Activated CD8-positive, alpha-beta memory T cell treated with anti-CD3 and anti-CD28 coated beads, Interleukin-2, amount 10 ng/mL, durations not matched to agents 7 days and 5 days (primary cell): ENCODE results near the gene STOM. TPM values are rescaled to one million over a fixed set of nuclear protein-coding genes. Genes with fewer than 3 reads are reported as not detected.

Experiments used
- ATAC-seq: fragments of 150-1000 bp; cut with Tn5 transposase; one replicate; pipeline ENCODE4 v1.10.0; 2021; ENCODE audit warnings: moderate library complexity
- CTCF ChIA-PET: fragments of 350-600 bp; sonication (Branson Sonifier 250); formaldehyde crosslinking; loops from one replicate; lab custom pipeline; 2021; ENCODE audit warnings: antibody characterized with exemption; lab: Charles Lee
- DNase-seq: peaks from one replicate; pipeline ENCODE4 v3.0.0-alpha.2; 2020
- H3K27ac Mint-ChIP-seq: one replicate; pipeline ENCODE4 v1.8.0; 2021; ENCODE audit warnings: mild to moderate bottlenecking, mixed read lengths
- H3K27me3 Mint-ChIP-seq: one replicate; pipeline ENCODE4 v1.8.0; 2021; ENCODE audit warnings: mixed read lengths
- H3K36me3 Mint-ChIP-seq: one replicate; pipeline ENCODE4 v1.8.0; 2021; ENCODE audit warnings: mild to moderate bottlenecking, mixed read lengths
- H3K4me1 Mint-ChIP-seq: one replicate; pipeline ENCODE4 v1.8.0; 2021; ENCODE audit warnings: mixed read lengths
- H3K4me3 Mint-ChIP-seq: one replicate; pipeline ENCODE4 v1.8.0; 2021; ENCODE audit warnings: mild to moderate bottlenecking, moderate library complexity, mixed read lengths
- H3K9me3 Mint-ChIP-seq: one replicate; pipeline ENCODE4 v1.8.0; 2022; ENCODE audit warnings: low read depth, mixed read lengths
- total RNA-seq, 2 experiments: library from RNA; stranded (reverse); gene quantifications; one replicate each; pipeline ENCODE4 v1.2.3, GENCODE V29; 2021

The STOM gene
- total RNA-seq, 2 experiments from 2014 or later, result 93.1 to 131 TPM

GRCh38 chr9:121353241-121354061, 16.6 kb downstream of the STOM start:
- Mint-ChIP-seq H3K36me3 (peaks cover 65% of the 10 kb centered on the region), H3K27me3 (no peaks in the 10 kb centered on the region), H3K27ac (peak overlapping the region; percentile 96), H3K4me1 (peaks cover 70% of the 10 kb centered on the region), H3K4me3 (peak overlapping the region; percentile 54), H3K9me3 (no peaks in the 10 kb centered on the region)
- peak; percentile 92 for DNase-seq
- CTCF ChIA-PET, result interaction anchor here (0.7 to 3.2 kb wide), 14 partner anchors 9 to 144 kb away, joined by 3 to 35 read pairs (median 3); no protein-coding TSS in a partner anchor
- peak; percentile 90 for ATAC-seq

- CTCF ChIA-PET, result interaction anchor here (0.9 to 1.6 kb wide), 4 partner anchors 16 to 31 kb away, joined by 3 to 6 read pairs (median 4); no protein-coding TSS in a partner anchor
- Mint-ChIP-seq H3K4me3 (no peak overlapping the region), H3K9me3 (no peaks in the 10 kb centered on the region)
Observed at GRCh38 chr9:121350993-121351561, 19.0 kb downstream of the STOM start.

GRCh38 chr9:121350036-121350435, 20.0 kb downstream of the STOM start:
- Mint-ChIP-seq H3K27me3 (no peaks in the 10 kb centered on the region), H3K27ac (no peak overlapping the region), H3K4me1 (peaks cover 57% of the 10 kb centered on the region), H3K4me3 (no peak overlapping the region), H3K9me3 (no peaks in the 10 kb centered on the region), H3K36me3 (peaks cover 72% of the 10 kb centered on the region)
- DNase-seq, result no peak
- ATAC-seq, result no peak
- CTCF ChIA-PET, result interaction anchor here (1.2 to 1.6 kb wide), 3 partner anchors 8 to 49 kb away, joined by 3 to 5 read pairs (median 4); no protein-coding TSS in a partner anchor

More at GRCh38 chr9:121350993-121351561, 19.0 kb downstream of the STOM start:
- H3K4me1 Mint-ChIP-seq, result peaks cover 61% of the 10 kb centered on the region
- ATAC-seq (no peak), DNase-seq (no peak)
- H3K36me3 Mint-ChIP-seq, result peaks cover 72% of the 10 kb centered on the region
- peak overlapping the region; percentile 25 for H3K27ac Mint-ChIP-seq
- no peaks in the 10 kb centered on the region for H3K27me3 Mint-ChIP-seq

GRCh38 chr9:121349009-121349408, 21.0 kb downstream of the STOM start:
- ATAC-seq (no peak), DNase-seq (no peak)
- no peak overlapping the region for H3K4me3 Mint-ChIP-seq
- peaks cover 74% of the 10 kb centered on the region for H3K36me3 Mint-ChIP-seq
- H3K4me1 Mint-ChIP-seq, result peaks cover 57% of the 10 kb centered on the region
- CTCF ChIA-PET, result interaction anchor here (1.0 to 7.0 kb wide), 4 partner anchors 10 to 50 kb away, joined by 3 to 49 read pairs (median 4); no protein-coding TSS in a partner anchor
- no peak overlapping the region for H3K27ac Mint-ChIP-seq
- H3K27me3 Mint-ChIP-seq, result no peaks in the 10 kb centered on the region
- H3K9me3 Mint-ChIP-seq, result no peaks in the 10 kb centered on the region

DNA sequence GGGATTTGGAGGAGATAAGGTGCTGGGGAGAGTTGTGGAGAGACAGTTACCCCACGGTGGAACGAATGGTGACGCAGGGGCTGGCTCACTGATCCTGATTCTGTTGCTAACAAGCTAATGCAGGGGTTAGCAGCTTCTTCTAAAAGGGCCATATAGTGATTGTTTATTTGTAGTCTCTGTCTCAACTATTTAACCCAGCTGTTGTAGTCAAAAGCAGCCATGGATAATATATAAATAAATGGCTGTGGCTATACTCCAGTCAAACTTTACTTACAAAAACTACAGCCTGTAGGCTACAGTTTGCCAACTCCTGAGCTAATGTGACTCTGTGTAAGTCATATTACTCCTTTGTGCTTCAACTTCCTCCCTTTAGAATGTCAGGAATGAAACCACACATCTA, 21.8 kb downstream of the STOM start:
- H3K36me3 Mint-ChIP-seq, result peaks cover 75% of the 10 kb centered on the region
- no peak overlapping the region for H3K27ac Mint-ChIP-seq
- no peak overlapping the region for H3K4me3 Mint-ChIP-seq
- peaks cover 54% of the 10 kb centered on the region for H3K4me1 Mint-ChIP-seq
- DNase-seq (no peak), ATAC-seq (no peak)
- CTCF ChIA-PET, result interaction anchor here (1.0 to 7.0 kb wide), 3 partner anchors 9 to 28 kb away, joined by 4 to 49 read pairs (median 4); no protein-coding TSS in a partner anchor
- no peaks in the 10 kb centered on the region for H3K27me3 Mint-ChIP-seq
- no peaks in the 10 kb centered on the region for H3K9me3 Mint-ChIP-seq

- Mint-ChIP-seq H3K27me3 (no peaks in the 10 kb centered on the region), H3K9me3 (no peaks in the 10 kb centered on the region), H3K4me1 (peaks cover 45% of the 10 kb centered on the region), H3K4me3 (no peak overlapping the region), H3K27ac (no peak overlapping the region), H3K36me3 (peaks cover 65% of the 10 kb centered on the region)
- DNase-seq, result no peak
- ATAC-seq, result no peak
- CTCF ChIA-PET, result interaction anchor here (1.1 to 7.0 kb wide), 5 partner anchors 25 to 55 kb away, joined by 3 to 49 read pairs (median 4); no protein-coding TSS in a partner anchor
Observed at GRCh38 chr9:121345070-121345469, 25.0 kb downstream of the STOM start.

DNA sequence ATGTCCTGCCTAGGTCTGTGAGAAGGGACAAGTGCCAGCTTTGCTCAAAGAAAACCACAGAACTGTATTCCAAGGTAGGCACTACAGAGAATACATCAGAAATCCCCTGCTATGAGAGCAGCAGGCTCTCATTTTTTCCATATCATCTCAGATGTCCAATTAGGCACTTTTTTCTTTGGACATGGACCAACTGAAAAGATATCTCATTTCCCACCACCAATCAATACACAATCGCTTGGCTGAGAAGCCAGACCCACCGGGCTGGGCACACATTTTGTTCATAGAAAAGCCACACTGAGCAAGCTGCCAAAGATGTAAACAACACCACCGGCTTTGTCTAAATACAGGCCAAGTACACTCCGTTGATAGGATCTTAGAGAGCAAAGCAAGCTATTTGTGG, 25.9 kb downstream of the STOM start:
- peaks cover 69% of the 10 kb centered on the region for H3K36me3 Mint-ChIP-seq
- ATAC-seq (no peak), DNase-seq (no peak)
- no peak overlapping the region for H3K4me3 Mint-ChIP-seq
- CTCF ChIA-PET, result interaction anchor here (1.3 to 7.0 kb wide), 5 partner anchors 24 to 364 kb away, joined by 3 to 49 read pairs (median 4); no protein-coding TSS in a partner anchor
- no peaks in the 10 kb centered on the region for H3K9me3 Mint-ChIP-seq
- peak overlapping the region; percentile 10 for H3K27ac Mint-ChIP-seq
- peaks cover 45% of the 10 kb centered on the region for H3K4me1 Mint-ChIP-seq
- H3K27me3 Mint-ChIP-seq, result no peaks in the 10 kb centered on the region

DNA sequence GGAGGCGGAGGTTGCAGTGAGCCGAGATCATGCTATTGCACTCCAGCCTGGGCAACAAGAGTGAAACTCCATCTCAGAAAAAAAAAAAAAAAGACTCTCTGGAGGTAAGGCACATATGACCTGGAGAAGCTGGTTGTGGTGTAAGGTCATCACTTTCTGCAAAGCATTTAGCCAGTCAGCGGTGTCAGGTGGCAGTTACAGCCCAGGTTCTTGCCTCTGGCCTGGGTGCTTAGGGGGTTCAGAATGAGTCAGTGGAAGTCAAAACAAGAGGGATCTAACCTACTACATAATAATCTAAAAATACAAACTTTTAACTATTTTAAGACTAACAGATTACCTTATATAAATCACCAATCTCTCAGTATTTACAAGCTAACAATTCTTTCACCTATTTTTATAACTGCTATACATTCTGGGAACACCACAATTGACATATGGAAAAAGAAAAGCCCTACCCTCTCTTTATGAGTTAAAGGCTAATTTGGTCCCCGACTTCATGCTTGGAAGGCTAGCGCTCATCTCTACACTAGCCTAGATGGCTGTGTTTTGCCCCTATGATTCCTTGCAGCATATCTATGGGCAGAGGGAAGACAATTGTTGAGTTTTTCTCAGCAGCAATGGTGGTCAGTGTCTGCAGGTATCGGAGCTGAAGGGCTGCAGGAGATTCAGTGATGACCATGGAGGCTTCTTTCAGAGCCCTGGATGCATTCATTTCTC, 29.2 kb downstream of the STOM start:
- Mint-ChIP-seq H3K27ac (peak overlapping the region; percentile 47), H3K27me3 (no peaks in the 10 kb centered on the region), H3K9me3 (no peaks in the 10 kb centered on the region), H3K36me3 (peaks cover 65% of the 10 kb centered on the region), H3K4me3 (no peak overlapping the region), H3K4me1 (peaks cover 36% of the 10 kb centered on the region)
- peak; percentile 76 for DNase-seq
- ATAC-seq, result peak; percentile 91
- CTCF ChIA-PET, result interaction anchor here (1.4 to 5.3 kb wide), 4 partner anchors 13 to 30 kb away, joined by 3 to 36 read pairs (median 5); no protein-coding TSS in a partner anchor

GRCh38 chr9:121339437-121339836, 30.6 kb downstream of the STOM start:
- Mint-ChIP-seq H3K36me3 (peaks cover 60% of the 10 kb centered on the region), H3K27me3 (no peaks in the 10 kb centered on the region), H3K27ac (no peak overlapping the region), H3K9me3 (no peaks in the 10 kb centered on the region), H3K4me3 (no peak overlapping the region), H3K4me1 (peaks cover 28% of the 10 kb centered on the region)
- ATAC-seq (no peak), DNase-seq (no peak)
- CTCF ChIA-PET, result interaction anchor here (1.1 to 5.3 kb wide), 8 partner anchors 9 to 60 kb away, joined by 3 to 36 read pairs (median 4); no protein-coding TSS in a partner anchor

DNA sequence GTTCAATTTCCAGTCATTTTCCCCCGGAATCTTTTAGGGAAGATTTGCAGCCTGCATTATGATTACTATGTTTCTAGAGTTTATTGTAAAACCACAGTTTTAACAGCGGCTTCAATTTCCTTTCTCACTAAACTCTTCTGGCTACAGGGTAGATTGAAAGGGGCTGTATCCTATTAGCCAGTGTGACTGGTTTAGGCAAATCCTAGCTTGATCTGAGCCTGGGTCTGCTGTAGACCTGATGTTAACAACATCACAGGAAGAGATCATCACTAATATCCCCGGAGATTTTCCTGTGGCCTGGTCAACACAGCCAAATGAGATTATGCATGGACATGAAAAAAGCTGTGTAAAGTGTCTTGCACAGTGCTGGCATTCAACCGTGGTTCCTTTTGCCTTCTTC, 33.4 kb downstream of the STOM start:
- Mint-ChIP-seq H3K4me1 (peaks cover 22% of the 10 kb centered on the region), H3K4me3 (no peak overlapping the region), H3K27ac (no peak overlapping the region), H3K27me3 (no peaks in the 10 kb centered on the region), H3K9me3 (no peaks in the 10 kb centered on the region), H3K36me3 (peaks cover 45% of the 10 kb centered on the region)
- ATAC-seq, result no peak
- CTCF ChIA-PET, result interaction anchor here (1.9 to 5.3 kb wide), 2 partner anchors 16 to 32 kb away, joined by 4 to 36 read pairs; no protein-coding TSS in a partner anchor
- no peak for DNase-seq

DNA sequence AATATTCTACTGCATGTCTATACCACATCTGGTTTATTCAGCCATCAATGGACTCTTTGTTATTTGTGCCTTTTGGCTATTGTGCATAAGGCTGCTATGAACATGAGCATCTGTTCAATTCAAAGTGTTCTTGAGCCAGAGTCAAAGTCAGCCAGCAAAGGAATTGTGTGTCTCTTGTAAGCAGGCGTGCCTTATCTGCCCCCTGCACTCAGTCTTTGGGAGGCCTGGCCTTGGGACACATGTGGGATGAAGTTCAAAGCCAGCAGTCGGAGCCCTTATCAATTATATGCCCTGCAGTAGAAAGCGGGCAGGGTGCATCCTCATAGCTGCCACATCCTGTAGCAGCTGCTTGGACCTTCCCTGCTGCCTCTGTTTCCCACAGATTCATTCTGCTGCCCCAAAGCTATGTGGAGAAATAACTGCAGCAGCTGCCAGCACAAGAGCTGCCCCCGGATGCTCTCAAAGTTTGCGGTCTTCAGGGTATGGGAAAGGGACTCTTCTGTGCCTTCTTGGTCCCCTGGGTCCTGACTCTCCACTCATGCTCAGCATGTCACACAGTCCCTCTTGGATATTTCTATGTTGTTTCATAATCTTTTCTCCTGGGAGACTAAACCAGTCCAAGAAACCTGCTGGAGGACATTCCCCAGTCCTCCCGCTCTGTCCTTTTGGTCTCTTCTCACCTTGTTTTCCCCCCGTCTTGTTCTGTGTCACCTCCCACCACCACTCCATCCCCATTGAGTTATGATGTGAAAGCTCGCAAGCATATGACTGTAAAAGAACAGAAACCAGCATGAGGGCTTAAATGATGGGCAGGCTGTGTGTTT, 35.9 kb downstream of the STOM start:
- CTCF ChIA-PET, result interaction anchor here (1.0 to 2.0 kb wide), 2 partner anchors 14 to 17 kb away, joined by 3 to 7 read pairs; no protein-coding TSS in a partner anchor
- no peak overlapping the region for H3K27ac Mint-ChIP-seq
- H3K4me3 Mint-ChIP-seq, result no peak overlapping the region
- DNase-seq, result no peak
- H3K4me1 Mint-ChIP-seq, result peaks cover 7% of the 10 kb centered on the region
- H3K27me3 Mint-ChIP-seq, result no peaks in the 10 kb centered on the region
- H3K36me3 Mint-ChIP-seq, result peaks cover 36% of the 10 kb centered on the region
- no peaks in the 10 kb centered on the region for H3K9me3 Mint-ChIP-seq
- no peak for ATAC-seq
